ENCODE measurements around the gene CSK. TPM values are rescaled to one million over a fixed set of nuclear protein-coding genes. Genes with fewer than 3 reads are reported as not detected.

The CSK gene
- total RNA-seq, 1 donor from 2014 or later: 13.6 TPM

GRCh38 chr15:74752011-74752410 is 29.9 kb upstream of the CSK start:
- H3K4me1 ChIP-seq (ENCODE audit: control insufficient read depth in 3 of 3, insufficient read depth in 3 of 3, low read length in 3 of 3): no peaks in the 10 kb centered on the region
- H3K36me3 ChIP-seq (ENCODE audit: control insufficient read depth in 3 of 3, insufficient read depth in 3 of 3, low read length in 3 of 3): no peaks in the 10 kb centered on the region
- peaks cover 0 to 11% (median 0%) of the 10 kb centered on the region in 3 donors for H3K27me3 ChIP-seq (ENCODE audit: control insufficient read depth in 3 of 3, insufficient read depth in 3 of 3, low read length in 3 of 3)
- H3K9me3 ChIP-seq (ENCODE audit: control insufficient read depth in 3 of 3, low read length in 3 of 3): no peaks in the 10 kb centered on the region
- H3K27ac ChIP-seq (ENCODE audit: low read depth, low read length): no peak overlapping the region
- no peak overlapping the region for H3K9ac ChIP-seq (ENCODE audit: low read depth in 1 of 3, low read length in 3 of 3)
- H3K4me3 ChIP-seq (ENCODE audit: low read length in 3 of 3): no peak overlapping the region

- Histone ChIP-seq H3K27ac (ENCODE audit: low read depth, low read length) (no peak overlapping the region), H3K27me3 (ENCODE audit: control insufficient read depth in 3 of 3, insufficient read depth in 3 of 3, low read length in 3 of 3) (peaks cover 0 to 11% (median 0%) of the 10 kb centered on the region in 3 donors), H3K4me3 (ENCODE audit: low read length in 3 of 3) (no peak overlapping the region), H3K4me1 (ENCODE audit: control insufficient read depth in 3 of 3, insufficient read depth in 3 of 3, low read length in 3 of 3) (no peaks in the 10 kb centered on the region), H3K36me3 (ENCODE audit: control insufficient read depth in 3 of 3, insufficient read depth in 3 of 3, low read length in 3 of 3) (no peaks in the 10 kb centered on the region), H3K9ac (ENCODE audit: low read depth in 1 of 3, low read length in 3 of 3) (no peak overlapping the region), H3K9me3 (ENCODE audit: control insufficient read depth in 3 of 3, low read length in 3 of 3) (no peaks in the 10 kb centered on the region)
Measured at GRCh38 chr15:74752531-74752930, 29.3 kb upstream of the CSK start.

- Histone ChIP-seq H3K4me1 (ENCODE audit: control insufficient read depth in 3 of 3, insufficient read depth in 3 of 3, low read length in 3 of 3) (no peaks in the 10 kb centered on the region), H3K36me3 (ENCODE audit: control insufficient read depth in 3 of 3, insufficient read depth in 3 of 3, low read length in 3 of 3) (no peaks in the 10 kb centered on the region), H3K9me3 (ENCODE audit: control insufficient read depth in 3 of 3, low read length in 3 of 3) (no peaks in the 10 kb centered on the region), H3K9ac (ENCODE audit: low read depth in 1 of 3, low read length in 3 of 3) (no peak overlapping the region), H3K27me3 (ENCODE audit: control insufficient read depth in 3 of 3, insufficient read depth in 3 of 3, low read length in 3 of 3) (peaks cover 0 to 11% (median 5%) of the 10 kb centered on the region in 3 donors), H3K27ac (ENCODE audit: low read depth, low read length) (no peak overlapping the region), H3K4me3 (ENCODE audit: low read length in 3 of 3) (no peak overlapping the region)
Measured at GRCh38 chr15:74754593-74755215, 27.2 kb upstream of the CSK start.

DNA sequence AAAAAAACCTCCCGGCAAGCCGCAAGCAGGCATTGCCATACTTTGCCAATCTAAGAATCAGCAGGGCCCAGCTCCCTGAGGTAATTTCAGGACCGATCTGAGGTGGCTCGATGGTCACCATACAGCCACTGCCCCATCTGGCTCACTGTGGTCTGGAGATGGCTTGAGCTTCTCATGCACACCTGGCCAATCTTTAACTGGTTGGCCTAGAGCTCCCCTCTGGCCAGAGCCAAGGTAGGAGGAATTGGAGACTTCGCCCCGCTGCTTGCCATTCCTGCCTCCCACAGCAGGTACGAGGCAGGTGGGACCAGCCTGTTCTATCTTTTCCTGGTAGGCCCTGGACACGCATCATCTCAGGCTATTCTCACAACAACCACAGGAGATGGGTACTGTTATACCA is 23.1 kb upstream of the CSK start:
- peaks cover 0 to 10% (median 8%) of the 10 kb centered on the region in 3 donors for H3K27me3 ChIP-seq (ENCODE audit: control insufficient read depth in 3 of 3, insufficient read depth in 3 of 3, low read length in 3 of 3)
- peaks cover 0 to 12% (median 0%) of the 10 kb centered on the region in 3 donors for H3K4me1 ChIP-seq (ENCODE audit: control insufficient read depth in 3 of 3, insufficient read depth in 3 of 3, low read length in 3 of 3)
- H3K4me3 ChIP-seq (ENCODE audit: low read length in 3 of 3): no peak overlapping the region
- no peak overlapping the region for H3K9ac ChIP-seq (ENCODE audit: low read depth in 1 of 3, low read length in 3 of 3)
- H3K9me3 ChIP-seq (ENCODE audit: control insufficient read depth in 3 of 3, low read length in 3 of 3): no peaks in the 10 kb centered on the region
- no peaks in the 10 kb centered on the region for H3K36me3 ChIP-seq (ENCODE audit: control insufficient read depth in 3 of 3, insufficient read depth in 3 of 3, low read length in 3 of 3)
- no peak overlapping the region for H3K27ac ChIP-seq (ENCODE audit: low read depth, low read length)

GRCh38 chr15:74762791-74763150 is 19.1 kb upstream of the CSK start:
- Histone ChIP-seq H3K4me1 (ENCODE audit: control insufficient read depth in 3 of 3, insufficient read depth in 3 of 3, low read length in 3 of 3) (peaks cover 0 to 12% (median 0%) of the 10 kb centered on the region in 3 donors), H3K9me3 (ENCODE audit: control insufficient read depth in 3 of 3, low read length in 3 of 3) (no peaks in the 10 kb centered on the region), H3K27me3 (ENCODE audit: control insufficient read depth in 3 of 3, insufficient read depth in 3 of 3, low read length in 3 of 3) (peaks cover 0 to 11% (median 10%) of the 10 kb centered on the region in 3 donors), H3K36me3 (ENCODE audit: control insufficient read depth in 3 of 3, insufficient read depth in 3 of 3, low read length in 3 of 3) (no peaks in the 10 kb centered on the region), H3K9ac (ENCODE audit: low read depth in 1 of 3, low read length in 3 of 3) (no peak overlapping the region), H3K27ac (ENCODE audit: low read depth, low read length) (no peak overlapping the region), H3K4me3 (ENCODE audit: low read length in 3 of 3) (no peak overlapping the region)

- Histone ChIP-seq H3K4me1 (ENCODE audit: control insufficient read depth in 3 of 3, insufficient read depth in 3 of 3, low read length in 3 of 3) (peaks cover 0 to 15% (median 0%) of the 10 kb centered on the region in 3 donors), H3K27me3 (ENCODE audit: control insufficient read depth in 3 of 3, insufficient read depth in 3 of 3, low read length in 3 of 3) (peaks cover 5 to 16% (median 11%) of the 10 kb centered on the region in 3 donors), H3K27ac (ENCODE audit: low read depth, low read length) (no peak overlapping the region), H3K36me3 (ENCODE audit: control insufficient read depth in 3 of 3, insufficient read depth in 3 of 3, low read length in 3 of 3) (no peaks in the 10 kb centered on the region), H3K9ac (ENCODE audit: low read depth in 1 of 3, low read length in 3 of 3) (peak overlapping the region in 1 of 3 donors; percentile 25), H3K4me3 (ENCODE audit: low read length in 3 of 3) (no peak overlapping the region), H3K9me3 (ENCODE audit: control insufficient read depth in 3 of 3, low read length in 3 of 3) (no peaks in the 10 kb centered on the region)
Measured at GRCh38 chr15:74763416-74763815, 18.5 kb upstream of the CSK start.

GRCh38 chr15:74767167-74768098 is 14.4 kb upstream of the CSK start:
- Histone ChIP-seq H3K4me3 (ENCODE audit: low read length in 3 of 3) (no peak overlapping the region), H3K27me3 (ENCODE audit: control insufficient read depth in 3 of 3, insufficient read depth in 3 of 3, low read length in 3 of 3) (peaks cover 5 to 16% (median 6%) of the 10 kb centered on the region in 3 donors), H3K27ac (ENCODE audit: low read depth, low read length) (no peak overlapping the region), H3K36me3 (ENCODE audit: control insufficient read depth in 3 of 3, insufficient read depth in 3 of 3, low read length in 3 of 3) (no peaks in the 10 kb centered on the region), H3K9me3 (ENCODE audit: control insufficient read depth in 3 of 3, low read length in 3 of 3) (no peaks in the 10 kb centered on the region), H3K9ac (ENCODE audit: low read depth in 1 of 3, low read length in 3 of 3) (no peak overlapping the region), H3K4me1 (ENCODE audit: control insufficient read depth in 3 of 3, insufficient read depth in 3 of 3, low read length in 3 of 3) (peaks cover 0 to 21% (median 14%) of the 10 kb centered on the region in 3 donors)

DNA sequence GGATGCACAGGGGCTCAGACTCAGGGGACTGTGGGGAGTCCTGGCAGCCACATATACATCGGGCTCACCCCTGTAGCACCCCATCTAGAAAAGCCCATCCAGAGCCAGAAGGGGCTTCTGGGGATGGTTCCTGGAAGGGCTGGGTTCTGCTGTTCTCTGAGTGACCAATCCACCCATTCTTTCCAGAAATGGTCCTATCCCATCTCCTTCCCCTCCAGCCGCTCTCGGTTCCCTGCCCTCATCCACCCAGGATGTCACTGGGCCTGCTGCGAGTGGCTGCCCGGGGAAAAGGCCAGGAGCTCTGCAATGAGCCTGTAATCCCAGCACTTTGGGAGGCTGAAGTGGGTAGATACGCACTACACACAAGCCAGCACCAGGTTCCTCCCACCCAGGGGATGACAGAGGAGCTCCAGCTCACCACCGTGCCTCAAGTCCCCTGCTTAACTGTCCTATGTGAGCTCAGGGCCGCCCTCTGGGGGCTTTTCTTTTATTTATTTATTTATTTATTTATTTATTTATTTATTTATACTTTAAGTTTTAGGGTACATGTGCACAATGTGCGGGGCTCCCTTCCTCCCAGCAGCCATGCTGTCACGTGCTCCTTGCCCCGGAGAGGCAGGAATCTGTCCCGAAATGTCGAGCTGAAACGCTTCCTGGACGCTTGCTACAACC is 13.6 kb upstream of the CSK start:
- no peak overlapping the region for H3K27ac ChIP-seq (ENCODE audit: low read depth, low read length)
- peaks cover 0 to 18% (median 14%) of the 10 kb centered on the region in 3 donors for H3K4me1 ChIP-seq (ENCODE audit: control insufficient read depth in 3 of 3, insufficient read depth in 3 of 3, low read length in 3 of 3)
- H3K9me3 ChIP-seq (ENCODE audit: control insufficient read depth in 3 of 3, low read length in 3 of 3): no peaks in the 10 kb centered on the region
- H3K27me3 ChIP-seq (ENCODE audit: control insufficient read depth in 3 of 3, insufficient read depth in 3 of 3, low read length in 3 of 3): peaks cover 5 to 15% (median 6%) of the 10 kb centered on the region in 3 donors
- H3K4me3 ChIP-seq (ENCODE audit: low read length in 3 of 3): no peak overlapping the region
- peak overlapping the region in 1 of 3 donors; percentile 16 for H3K9ac ChIP-seq (ENCODE audit: low read depth in 1 of 3, low read length in 3 of 3)
- H3K36me3 ChIP-seq (ENCODE audit: control insufficient read depth in 3 of 3, insufficient read depth in 3 of 3, low read length in 3 of 3): no peaks in the 10 kb centered on the region

DNA sequence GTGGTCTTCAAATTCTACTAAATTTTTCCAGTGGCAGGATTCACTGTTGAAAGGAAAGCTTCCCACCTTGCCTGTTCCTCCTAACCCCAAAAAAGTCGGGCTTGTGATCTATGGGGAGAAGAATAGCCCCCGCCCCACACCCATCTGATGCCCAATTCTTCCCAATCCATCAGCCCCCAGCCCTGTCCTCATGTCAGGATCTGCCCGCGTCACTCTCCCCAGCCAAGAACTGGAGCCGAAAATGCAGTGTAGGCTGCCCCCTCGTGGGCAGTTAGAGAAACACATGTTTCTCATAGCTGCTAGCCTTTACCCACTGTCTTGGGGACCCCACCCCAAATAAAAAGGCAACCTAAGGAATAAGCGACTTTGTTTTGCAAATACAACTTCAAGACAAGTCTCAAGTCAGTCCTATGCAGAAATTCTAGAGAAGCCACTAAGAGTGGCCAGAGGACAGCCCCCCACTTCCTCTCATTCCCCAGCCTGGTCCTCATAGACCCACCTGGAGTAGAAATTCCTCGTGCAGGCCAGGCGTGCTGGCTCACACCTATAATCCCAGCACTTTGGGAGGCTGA is 13.0 kb upstream of the CSK start:
- H3K36me3 ChIP-seq (ENCODE audit: control insufficient read depth in 3 of 3, insufficient read depth in 3 of 3, low read length in 3 of 3): no peaks in the 10 kb centered on the region
- H3K9ac ChIP-seq (ENCODE audit: low read depth in 1 of 3, low read length in 3 of 3): peak overlapping the region in 2 of 3 donors; percentile 14 to 45
- H3K4me3 ChIP-seq (ENCODE audit: low read length in 3 of 3): no peak overlapping the region
- no peak overlapping the region for H3K27ac ChIP-seq (ENCODE audit: low read depth, low read length)
- H3K9me3 ChIP-seq (ENCODE audit: control insufficient read depth in 3 of 3, low read length in 3 of 3): no peaks in the 10 kb centered on the region
- H3K27me3 ChIP-seq (ENCODE audit: control insufficient read depth in 3 of 3, insufficient read depth in 3 of 3, low read length in 3 of 3): peaks cover 0 to 11% (median 5%) of the 10 kb centered on the region in 3 donors
- H3K4me1 ChIP-seq (ENCODE audit: control insufficient read depth in 3 of 3, insufficient read depth in 3 of 3, low read length in 3 of 3): peaks cover 0 to 14% (median 13%) of the 10 kb centered on the region in 3 donors
